Astrocyte (in vitro differentiated cells and primary cell): ENCODE data around the gene TMEM8B. TPM values are rescaled to one million over a fixed set of nuclear protein-coding genes. Genes with fewer than 3 reads are reported as not detected.
"Not testable (repeated sequence)": the region's sequence is repeated elsewhere in the genome, so short reads cannot be mapped to it uniquely, and the experiment has no call there.

Experiments used
- DNase-seq: peaks from one replicate; pipeline ENCODE4 v3.0.0-alpha.2; 2010; ENCODE audit warnings: low read depth
- FAIRE-seq: peaks from 2 replicates; lab custom pipeline; 2011; peaks lifted over from hg19 to GRCh38; lab: Jason Lieb, UNC
- H2AFZ ChIP-seq: 2 replicates; pipeline ENCODE4 v1.6.0; 2012; ENCODE audit warnings: low read depth, low read length, inconsistent platforms
- H3K27ac ChIP-seq: 2 replicates; pipeline ENCODE4 v1.5.1; 2011; ENCODE audit warnings: low read depth, low read length, inconsistent platforms
- H3K27me3 ChIP-seq: 2 replicates; pipeline ENCODE4 v1.6.0; 2011; ENCODE audit warnings: low read length, inconsistent platforms; ENCODE audit not compliant: insufficient read depth
- H3K36me3 ChIP-seq: 2 replicates; pipeline ENCODE4 v1.5.1; 2011; ENCODE audit warnings: low read length, inconsistent platforms; ENCODE audit not compliant: insufficient read depth
- H3K4me1 ChIP-seq: 2 replicates; pipeline ENCODE4 v1.5.1; 2011; ENCODE audit warnings: low read length, inconsistent platforms; ENCODE audit not compliant: insufficient read depth
- H3K4me2 ChIP-seq: 2 replicates; pipeline ENCODE4 v1.6.0; 2012; ENCODE audit warnings: low read length, inconsistent platforms
- H3K4me3 ChIP-seq: 2 replicates; pipeline ENCODE4 v1.5.1; 2011; ENCODE audit warnings: low read depth, mild to moderate bottlenecking, low read length, inconsistent platforms; ENCODE audit not compliant: insufficient read depth
- H3K79me2 ChIP-seq: 2 replicates; pipeline ENCODE4 v1.6.0; 2012; ENCODE audit warnings: mild to moderate bottlenecking, low read length, inconsistent platforms; ENCODE audit not compliant: insufficient read depth
- H3K9ac ChIP-seq: 2 replicates; pipeline ENCODE4 v1.6.0; 2012; ENCODE audit warnings: mild to moderate bottlenecking, low read length, inconsistent platforms
- H3K9me3 ChIP-seq: 2 replicates; pipeline ENCODE4 v1.5.1; 2012; ENCODE audit warnings: low read depth, mild to moderate bottlenecking, low read length, inconsistent platforms; ENCODE audit not compliant: insufficient read depth
- H4K20me1 ChIP-seq: 2 replicates; pipeline ENCODE4 v1.6.0; 2012; ENCODE audit warnings: low read length, inconsistent platforms; ENCODE audit not compliant: insufficient read depth
- H3K27ac Mint-ChIP-seq: one replicate; pipeline ENCODE4 v1.8.0; 2021; ENCODE audit warnings: mild to moderate bottlenecking, mixed read lengths; ENCODE audit not compliant: unreplicated experiment
- H3K27me3 Mint-ChIP-seq: one replicate; pipeline ENCODE4 v1.8.0; 2021; ENCODE audit warnings: low read depth, mixed read lengths; ENCODE audit not compliant: unreplicated experiment
- H3K36me3 Mint-ChIP-seq: one replicate; pipeline ENCODE4 v1.8.0; 2021; ENCODE audit warnings: low read depth, mixed read lengths; ENCODE audit not compliant: unreplicated experiment
- H3K4me1 Mint-ChIP-seq: one replicate; pipeline ENCODE4 v1.8.0; 2021; ENCODE audit warnings: low read depth, mixed read lengths; ENCODE audit not compliant: unreplicated experiment
- H3K4me3 Mint-ChIP-seq: one replicate; pipeline ENCODE4 v1.8.0; 2021; ENCODE audit warnings: mild to moderate bottlenecking, moderate library complexity, mixed read lengths; ENCODE audit not compliant: unreplicated experiment
- H3K9me3 Mint-ChIP-seq: one replicate; pipeline ENCODE4 v1.8.0; 2021; ENCODE audit warnings: mild to moderate bottlenecking, mixed read lengths; ENCODE audit not compliant: unreplicated experiment
- CTCF ChIP-seq: IDR thresholded peaks from 2 replicates; pipeline ENCODE4 v1.5.1; 2011; ENCODE audit warnings: low read depth, mild to moderate bottlenecking, inconsistent platforms, low read length, moderate library complexity; ENCODE audit not compliant: insufficient read depth
- EZH2 ChIP-seq: IDR thresholded peaks from 2 replicates; pipeline ENCODE4 v1.6.1; 2012; ENCODE audit warnings: mild to moderate bottlenecking, low read length, inconsistent platforms; ENCODE audit not compliant: insufficient read depth
- total RNA-seq: library from RNA; stranded (reverse); gene quantifications from 2 replicates; pipeline ENCODE4 v1.2.1, GENCODE V29; 2021

The TMEM8B gene
- total RNA-seq, 1 donor from 2014 or later = 8.9 TPM

- Histone ChIP-seq H3K36me3 (no peaks in the 10 kb centered on the region), H3K27ac (no peak overlapping the region), H3K4me3 (no peak overlapping the region), H3K27me3 (no peaks in the 10 kb centered on the region), H3K4me1 (no peaks in the 10 kb centered on the region), H3K9ac (no peak overlapping the region), H3K4me2 (no peak overlapping the region), H4K20me1 (no peaks in the 10 kb centered on the region), H3K79me2 (no peaks in the 10 kb centered on the region), H2AFZ (no peak overlapping the region), H3K9me3 (no peaks in the 10 kb centered on the region)
- no peaks in the 10 kb centered on the region for H3K36me3 Mint-ChIP-seq
- FAIRE-seq (no peak), DNase-seq (no peak)
- no peak overlapping the region for H3K4me3 Mint-ChIP-seq
- H3K27me3 Mint-ChIP-seq = peaks cover 12% of the 10 kb centered on the region
- peak overlapping the region; percentile 29 for H3K27ac Mint-ChIP-seq
- TF ChIP-seq EZH2 (no peak), CTCF (no peak)
- H3K9me3 Mint-ChIP-seq = no peaks in the 10 kb centered on the region
- H3K4me1 Mint-ChIP-seq = no peaks in the 10 kb centered on the region
These were observed 62.6 kb downstream of the TMEM8B start for GRCh38 chr9:35891646-35892045.

GRCh38 chr9:35892051-35892450 is 63.0 kb downstream of the TMEM8B start:
- no peaks in the 10 kb centered on the region for H4K20me1 ChIP-seq
- FAIRE-seq (no peak), DNase-seq (no peak)
- H2AFZ ChIP-seq = no peak overlapping the region
- H3K27me3 Mint-ChIP-seq = peaks cover 12% of the 10 kb centered on the region
- H3K4me3 ChIP-seq = no peak overlapping the region
- no peaks in the 10 kb centered on the region for H3K36me3 Mint-ChIP-seq
- H3K9me3 Mint-ChIP-seq = no peaks in the 10 kb centered on the region
- H3K36me3 ChIP-seq = no peaks in the 10 kb centered on the region
- H3K79me2 ChIP-seq = no peaks in the 10 kb centered on the region
- H3K4me1 Mint-ChIP-seq = no peaks in the 10 kb centered on the region
- TF ChIP-seq EZH2 = no peak
- TF ChIP-seq CTCF = no peak
- H3K4me1 ChIP-seq = no peaks in the 10 kb centered on the region
- no peak overlapping the region for H3K4me2 ChIP-seq
- no peak overlapping the region for H3K9ac ChIP-seq
- H3K4me3 Mint-ChIP-seq = no peak overlapping the region
- H3K27ac ChIP-seq = no peak overlapping the region
- H3K9me3 ChIP-seq = no peaks in the 10 kb centered on the region
- no peaks in the 10 kb centered on the region for H3K27me3 ChIP-seq
- peak overlapping the region; percentile 29 for H3K27ac Mint-ChIP-seq

- H3K4me3 ChIP-seq = no peak overlapping the region
- TF ChIP-seq CTCF (no peak), EZH2 (no peak)
- peaks cover 15% of the 10 kb centered on the region for H3K27me3 Mint-ChIP-seq
- H3K27ac Mint-ChIP-seq = no peak overlapping the region
- no peaks in the 10 kb centered on the region for H4K20me1 ChIP-seq
- peaks cover 7% of the 10 kb centered on the region for H3K27me3 ChIP-seq
- no peak overlapping the region for H2AFZ ChIP-seq
- no peak overlapping the region for H3K9ac ChIP-seq
- FAIRE-seq (no peak), DNase-seq (no peak)
- H3K36me3 ChIP-seq = no peaks in the 10 kb centered on the region
- no peak overlapping the region for H3K4me2 ChIP-seq
- H3K4me3 Mint-ChIP-seq = no peak overlapping the region
- H3K9me3 Mint-ChIP-seq = no peaks in the 10 kb centered on the region
- H3K36me3 Mint-ChIP-seq = no peaks in the 10 kb centered on the region
- H3K4me1 ChIP-seq = no peaks in the 10 kb centered on the region
- no peaks in the 10 kb centered on the region for H3K79me2 ChIP-seq
- H3K27ac ChIP-seq = no peak overlapping the region
- H3K9me3 ChIP-seq = no peaks in the 10 kb centered on the region
- H3K4me1 Mint-ChIP-seq = no peaks in the 10 kb centered on the region
These were observed 67.5 kb downstream of the TMEM8B start for GRCh38 chr9:35896570-35896969.

- H3K4me3 ChIP-seq, H3K36me3 Mint-ChIP-seq, H3K9me3 Mint-ChIP-seq, H3K27ac ChIP-seq, H3K27ac Mint-ChIP-seq, H3K79me2 ChIP-seq, H3K4me1 Mint-ChIP-seq, H2AFZ ChIP-seq, FAIRE-seq, H3K36me3 ChIP-seq, H3K27me3 ChIP-seq, H4K20me1 ChIP-seq, H3K9me3 ChIP-seq, H3K4me1 ChIP-seq, DNase-seq, H3K9ac ChIP-seq, H3K4me2 ChIP-seq, H3K4me3 Mint-ChIP-seq: not testable (repeated sequence)
- peaks cover 10% of the 10 kb centered on the region for H3K27me3 Mint-ChIP-seq
These were observed 68.5 kb downstream of the TMEM8B start for GRCh38 chr9:35897376-35898099.
